Breast epithelium (tissue), 3 donors: ENCODE results near the gene ZNF835. TPM values are rescaled to one million over a fixed set of nuclear protein-coding genes. Genes with fewer than 3 reads are reported as not detected.

Source experiments
- total RNA-seq, 3 donors: library from RNA; depleted of rRNA; stranded (reverse); fragments of >200 nt; gene quantifications; one replicate each; pipeline ENCODE4 v1.1.0, GENCODE V29; 2016

ZNF835 gene
- total RNA-seq, 3 donors from 2014 or later, result 3.6 to 8.0 (median 7.0) TPM

Other genes with a start within 250 kb of the ZNF835 start
- gene ZNF667, start 194.4 kb downstream of the ZNF835 start, total RNA-seq, result 1 to 10 TPM; 2.9 to 10.0 (median 6.2) TPM
- gene ZNF471, start 163.9 kb downstream of the ZNF835 start, total RNA-seq, result 10 to 100 TPM in 1 of 3 donors, 1 to 10 TPM in 2; 5.9 to 12.0 (median 8.2) TPM
- 10 to 100 TPM; 12.3 to 13.0 (median 12.5) TPM for gene ZFP28, start 132.8 kb downstream of the ZNF835 start, total RNA-seq
- gene ZNF470, start 104.3 kb downstream of the ZNF835 start, total RNA-seq, result 1 to 10 TPM; 2.9 to 4.1 (median 3.4) TPM
- gene ZNF71, start 76.5 kb downstream of the ZNF835 start, total RNA-seq, result 1 to 10 TPM; 5.4 to 9.8 (median 8.9) TPM
- under 1 TPM in 1 of 3 donors, not detected in 2; 0.33 TPM for gene SMIM17, start 28.6 kb downstream of the ZNF835 start, total RNA-seq
- 10 to 100 TPM in 2 of 3 donors, 1 to 10 TPM in 1; 9.1 to 24.0 (median 17.0) TPM for gene PEG3, start 169.0 kb upstream of the ZNF835 start, total RNA-seq
- gene ZIM2, start 169.0 kb upstream of the ZNF835 start, total RNA-seq, result 1 to 10 TPM in 2 of 3 donors, under 1 TPM in 1; 0.48 to 1.6 (median 1.3) TPM